CD4-positive, CD25-positive, alpha-beta regulatory T cell (primary cell): ENCODE measurements around the gene FGFR2. TPM values are rescaled to one million over a fixed set of nuclear protein-coding genes. Genes with fewer than 3 reads are reported as not detected.

Experiments
- ATAC-seq, 2 donors: fragments of 150-1000 bp; cut with Tn5 transposase; one replicate each; pipeline ENCODE4 v1.10.0; 2021; ENCODE audit warnings: low read depth in 2 of 2, moderate number of reproducible peaks in 2 of 2, moderate library complexity in 1 of 2
- DNase-seq, 3 donors: peaks; one replicate each; pipeline versions ENCODE4 v3.0.0 to v3.0.0-alpha.2; 2012 to 2022; ENCODE audit warnings: mixed read lengths in 1 of 3
- H3K27ac ChIP-seq: one replicate; pipeline ENCODE4 v1.7.0; 2013; ENCODE audit warnings: mild to moderate bottlenecking, low read length; ENCODE audit not compliant: insufficient read depth, poor library complexity, severe bottlenecking
- H3K27me3 ChIP-seq: one replicate; pipeline ENCODE4 v1.7.0; 2013; ENCODE audit warnings: low read length; ENCODE audit not compliant: control insufficient read depth, insufficient read depth
- H3K36me3 ChIP-seq: one replicate; pipeline ENCODE4 v1.7.0; 2013; ENCODE audit warnings: mild to moderate bottlenecking, low read length, moderate library complexity; ENCODE audit not compliant: control insufficient read depth, insufficient read depth
- H3K4me1 ChIP-seq: 2 replicates; pipeline ENCODE4 v1.7.0; 2013; ENCODE audit warnings: mild to moderate bottlenecking, low read length; ENCODE audit not compliant: insufficient read depth, control insufficient read depth, poor library complexity, severe bottlenecking
- H3K4me3 ChIP-seq: one replicate; pipeline ENCODE4 v1.7.0; 2013; ENCODE audit warnings: low read depth, mild to moderate bottlenecking, low read length, moderate library complexity
- H3K9me3 ChIP-seq, 2 experiments: 1 replicate in 1 of 2; 2 replicates in 1 of 2; pipeline ENCODE4 v1.7.0; 2013; ENCODE audit warnings: low read length in 2 of 2, mild to moderate bottlenecking in 1 of 2, moderate library complexity in 1 of 2; ENCODE audit not compliant: control insufficient read depth in 2 of 2
- H3K27ac Mint-ChIP-seq, 3 donors: one replicate each; pipeline ENCODE4 v1.8.0; 2020 to 2022; ENCODE audit warnings: mild to moderate bottlenecking in 3 of 3, mixed read lengths in 3 of 3, moderate library complexity in 2 of 3
- H3K27me3 Mint-ChIP-seq: one replicate; pipeline ENCODE4 v1.8.0; 2022; ENCODE audit warnings: mild to moderate bottlenecking, mixed read lengths
- H3K36me3 Mint-ChIP-seq: one replicate; pipeline ENCODE4 v1.8.0; 2020; ENCODE audit warnings: mixed read lengths
- H3K4me1 Mint-ChIP-seq, 4 donors: one replicate each; pipeline ENCODE4 v1.8.0; 2020 to 2022; ENCODE audit warnings: mixed read lengths in 4 of 4, mild to moderate bottlenecking in 1 of 4
- H3K4me3 Mint-ChIP-seq, 4 donors: one replicate each; pipeline ENCODE4 v1.8.0; 2020 to 2022; ENCODE audit warnings: mild to moderate bottlenecking in 4 of 4, mixed read lengths in 4 of 4, moderate library complexity in 3 of 4
- H3K9me3 Mint-ChIP-seq, 7 donors: one replicate each; pipeline ENCODE4 v1.8.0; 2020 to 2022; ENCODE audit warnings: mixed read lengths in 7 of 7, mild to moderate bottlenecking in 3 of 7, moderate library complexity in 2 of 7
- polyA plus RNA-seq, 4 donors: library from polyadenylated mRNA; unstranded; fragments of 300-500 nt; fragmentation: Illumina TruSeq; gene quantifications; one replicate each; pipeline ENCODE4 v1.2.3, GENCODE V29; 2021
- total RNA-seq: library from RNA; stranded (reverse); gene quantifications from one replicate; pipeline ENCODE4 v1.2.3, GENCODE V29; 2022

Gene FGFR2
- total and polyA plus RNA-seq, 5 donors from 2014 or later = 0.32 to 3.1 (median 0.60) TPM

GRCh38 chr10:121631365-121632029 lies 33.3 kb upstream of the FGFR2 start:
- DNase-seq (no peak), ATAC-seq (no peak)
- Mint-ChIP-seq H3K27me3 (peaks cover 5% of the 10 kb centered on the region), H3K36me3 (no peaks in the 10 kb centered on the region), H3K27ac (no peak overlapping the region), H3K9me3 (no peaks in the 10 kb centered on the region), H3K4me3 (no peak overlapping the region), H3K4me1 (no peaks in the 10 kb centered on the region)
- Histone ChIP-seq H3K9me3 (no peaks in the 10 kb centered on the region), H3K4me1 (no peaks in the 10 kb centered on the region), H3K27ac (no peak overlapping the region), H3K27me3 (no peaks in the 10 kb centered on the region), H3K36me3 (no peaks in the 10 kb centered on the region), H3K4me3 (no peak overlapping the region)

DNA sequence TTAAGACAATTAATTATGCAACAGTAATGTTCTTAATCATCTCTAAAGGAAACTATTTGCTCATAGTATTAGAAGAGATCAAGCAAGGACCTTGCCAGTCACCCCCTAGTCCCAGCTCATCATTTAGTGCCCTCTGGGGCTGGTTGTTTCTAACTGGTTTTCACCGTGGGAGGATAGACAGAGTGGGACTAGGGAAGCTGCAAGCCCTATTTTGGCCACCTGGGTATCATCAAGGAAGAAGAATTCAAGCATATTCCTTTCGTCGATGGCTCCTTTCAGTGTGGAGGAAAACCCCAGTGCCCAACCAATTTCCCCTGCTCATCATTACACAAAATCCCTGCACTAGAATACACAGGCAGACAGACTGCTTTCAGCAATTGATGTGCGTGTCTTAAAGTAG lies 30.6 kb upstream of the FGFR2 start:
- DNase-seq (no peak), ATAC-seq (no peak)
- H3K27me3 Mint-ChIP-seq = peaks cover 10% of the 10 kb centered on the region
- H3K9me3 Mint-ChIP-seq = no peaks in the 10 kb centered on the region
- H3K36me3 ChIP-seq = no peaks in the 10 kb centered on the region
- H3K4me1 ChIP-seq = no peaks in the 10 kb centered on the region
- no peak overlapping the region for H3K4me3 Mint-ChIP-seq
- H3K4me3 ChIP-seq = no peak overlapping the region
- no peaks in the 10 kb centered on the region for H3K36me3 Mint-ChIP-seq
- H3K4me1 Mint-ChIP-seq = no peaks in the 10 kb centered on the region
- H3K27ac Mint-ChIP-seq = no peak overlapping the region
- H3K27me3 ChIP-seq = no peaks in the 10 kb centered on the region
- H3K27ac ChIP-seq = no peak overlapping the region
- no peaks in the 10 kb centered on the region for H3K9me3 ChIP-seq

DNA sequence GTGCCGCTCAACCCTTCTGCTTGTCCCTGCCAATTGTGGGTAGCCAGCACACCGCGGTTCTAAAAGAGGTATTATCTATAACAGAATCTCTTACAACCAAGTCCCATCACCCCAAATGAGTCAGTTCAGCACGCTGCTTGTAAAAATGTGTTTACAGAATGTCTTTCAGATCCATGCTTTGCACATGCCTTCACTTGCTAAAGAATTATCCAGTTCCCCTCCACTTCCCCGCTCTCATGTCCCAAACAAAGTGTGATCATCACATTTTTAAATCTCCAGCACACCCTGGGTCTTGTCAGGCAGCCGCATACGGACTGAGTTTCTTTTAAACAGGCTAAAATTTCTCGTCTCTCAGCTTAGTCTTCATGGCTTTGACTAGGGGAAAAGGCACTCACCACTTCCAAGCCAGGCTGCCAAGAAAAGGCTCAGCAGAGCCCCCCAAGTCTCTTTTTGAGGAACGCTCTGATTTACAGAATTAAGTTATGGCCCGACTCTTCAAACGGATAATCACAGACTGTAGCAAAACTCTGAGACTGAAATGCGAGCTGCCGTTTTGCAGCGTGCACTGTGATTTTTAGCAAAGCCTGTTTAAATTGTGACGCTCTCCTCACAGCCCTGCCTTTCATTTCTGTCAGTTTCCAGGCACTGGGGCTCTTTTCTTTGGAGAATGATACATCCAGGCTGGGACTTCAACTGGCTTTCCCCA lies 29.8 kb upstream of the FGFR2 start:
- Mint-ChIP-seq H3K4me1 (no peaks in the 10 kb centered on the region), H3K36me3 (no peaks in the 10 kb centered on the region), H3K9me3 (no peaks in the 10 kb centered on the region), H3K4me3 (no peak overlapping the region), H3K27ac (no peak overlapping the region), H3K27me3 (peaks cover 10% of the 10 kb centered on the region)
- no peaks in the 10 kb centered on the region for H3K4me1 ChIP-seq
- H3K9me3 ChIP-seq = no peaks in the 10 kb centered on the region
- no peak for ATAC-seq
- H3K27ac ChIP-seq = no peak overlapping the region
- no peaks in the 10 kb centered on the region for H3K27me3 ChIP-seq
- DNase-seq = no peak
- no peaks in the 10 kb centered on the region for H3K36me3 ChIP-seq
- H3K4me3 ChIP-seq = no peak overlapping the region

DNA sequence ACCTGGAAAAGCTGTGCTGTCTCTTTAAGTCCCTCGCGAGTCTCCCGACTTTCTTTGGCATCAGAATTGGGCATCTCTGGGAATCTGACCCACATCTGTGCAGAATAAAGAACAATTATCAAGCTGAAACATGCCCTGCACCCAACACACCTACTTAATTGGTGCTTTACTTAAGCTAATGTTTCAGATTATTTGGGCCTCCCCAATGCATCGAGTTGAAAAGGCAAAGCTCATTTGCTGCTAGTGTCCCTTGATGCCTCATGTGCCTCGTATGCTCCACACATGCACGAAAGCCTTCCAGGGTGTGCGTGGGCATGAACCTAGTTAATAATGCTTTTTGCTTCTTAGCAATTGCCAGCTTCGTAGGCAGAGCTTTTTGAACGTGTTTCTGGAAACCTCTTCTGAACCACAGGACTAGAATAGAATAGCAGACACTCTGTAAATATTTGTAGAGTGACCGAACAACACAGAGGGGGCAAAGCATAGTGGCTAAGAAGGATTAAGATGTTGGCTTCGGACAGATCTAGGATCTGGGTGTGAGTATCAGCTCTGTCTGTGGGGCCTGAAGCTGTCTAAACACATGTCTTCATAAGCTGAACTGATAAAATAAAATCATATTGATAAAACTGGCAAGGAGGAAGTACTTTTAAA lies 26.7 kb upstream of the FGFR2 start:
- H3K4me3 Mint-ChIP-seq = no peak overlapping the region
- no peak overlapping the region for H3K27ac ChIP-seq
- no peaks in the 10 kb centered on the region for H3K27me3 ChIP-seq
- ATAC-seq (no peak), DNase-seq (no peak)
- no peak overlapping the region for H3K27ac Mint-ChIP-seq
- no peaks in the 10 kb centered on the region for H3K4me1 ChIP-seq
- H3K36me3 Mint-ChIP-seq = no peaks in the 10 kb centered on the region
- no peaks in the 10 kb centered on the region for H3K36me3 ChIP-seq
- peaks cover 0 to 3% (median 0%) of the 10 kb centered on the region in 7 donors for H3K9me3 Mint-ChIP-seq
- H3K4me3 ChIP-seq = no peak overlapping the region
- H3K27me3 Mint-ChIP-seq = peaks cover 4% of the 10 kb centered on the region
- no peaks in the 10 kb centered on the region for H3K4me1 Mint-ChIP-seq
- H3K9me3 ChIP-seq = no peaks in the 10 kb centered on the region

DNA sequence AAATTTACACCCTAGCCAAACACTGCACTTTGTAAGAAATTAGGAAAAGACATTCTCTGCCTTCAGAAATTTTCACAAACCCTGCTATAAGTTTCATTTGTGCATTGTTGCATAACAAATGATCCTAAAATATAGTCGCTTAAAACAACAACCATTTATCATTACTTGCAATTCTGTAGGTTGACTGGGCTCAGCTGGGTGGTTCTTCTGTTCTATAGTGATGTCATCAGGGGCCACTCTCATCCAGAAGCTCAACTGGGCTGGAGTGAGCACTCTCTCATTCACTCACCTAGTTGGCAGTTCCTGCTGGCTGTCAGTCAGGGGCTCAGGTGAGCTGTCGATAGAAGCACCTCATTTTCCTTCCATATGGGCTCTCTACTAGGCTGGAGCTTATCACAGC lies 20.7 kb upstream of the FGFR2 start:
- no peaks in the 10 kb centered on the region for H3K36me3 Mint-ChIP-seq
- no peaks in the 10 kb centered on the region for H3K27me3 ChIP-seq
- no peak overlapping the region for H3K4me3 ChIP-seq
- no peak overlapping the region for H3K4me3 Mint-ChIP-seq
- H3K27ac Mint-ChIP-seq = no peak overlapping the region
- no peaks in the 10 kb centered on the region for H3K36me3 ChIP-seq
- peaks cover 0 to 6% (median 0%) of the 10 kb centered on the region in 7 donors for H3K9me3 Mint-ChIP-seq
- H3K27ac ChIP-seq = no peak overlapping the region
- H3K9me3 ChIP-seq = no peaks in the 10 kb centered on the region
- no peaks in the 10 kb centered on the region for H3K4me1 ChIP-seq
- no peak for ATAC-seq
- no peak for DNase-seq
- H3K4me1 Mint-ChIP-seq = no peaks in the 10 kb centered on the region
- H3K27me3 Mint-ChIP-seq = no peaks in the 10 kb centered on the region

DNA sequence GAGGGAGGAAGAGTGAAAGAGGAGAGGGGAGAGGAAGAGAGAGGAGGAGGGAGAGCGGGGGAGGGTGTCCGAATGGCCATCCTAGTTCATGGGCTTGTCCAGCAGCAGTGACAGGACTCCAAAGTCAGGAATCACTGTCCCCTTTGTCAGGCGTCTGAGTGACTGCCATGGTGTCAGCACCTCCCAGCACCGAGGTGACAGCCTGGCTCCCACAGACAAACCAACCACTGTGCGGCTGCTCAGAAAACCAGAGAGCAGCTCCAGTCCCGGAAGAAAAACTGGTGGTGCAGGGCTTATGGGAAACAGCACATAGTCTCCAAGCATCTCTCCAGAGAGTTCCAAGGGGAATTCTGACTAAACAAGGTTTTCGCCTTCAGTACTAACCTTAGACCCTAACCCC lies 18.9 kb upstream of the FGFR2 start:
- no peaks in the 10 kb centered on the region for H3K27me3 ChIP-seq
- ATAC-seq (no peak), DNase-seq (no peak)
- H3K4me3 ChIP-seq = no peak overlapping the region
- H3K27ac ChIP-seq = no peak overlapping the region
- Mint-ChIP-seq H3K4me3 (no peak overlapping the region), H3K36me3 (no peaks in the 10 kb centered on the region), H3K4me1 (no peaks in the 10 kb centered on the region), H3K27me3 (peaks cover 4% of the 10 kb centered on the region), H3K27ac (no peak overlapping the region), H3K9me3 (peaks cover 0 to 6% (median 0%) of the 10 kb centered on the region in 7 donors)
- H3K4me1 ChIP-seq = no peaks in the 10 kb centered on the region
- no peaks in the 10 kb centered on the region for H3K9me3 ChIP-seq
- H3K36me3 ChIP-seq = no peaks in the 10 kb centered on the region

- DNase-seq = no peak
- Mint-ChIP-seq H3K4me1 (no peaks in the 10 kb centered on the region), H3K27ac (no peak overlapping the region), H3K27me3 (peaks cover 4% of the 10 kb centered on the region), H3K9me3 (peaks cover 0 to 6% (median 0%) of the 10 kb centered on the region in 7 donors), H3K4me3 (no peak overlapping the region), H3K36me3 (no peaks in the 10 kb centered on the region)
- no peaks in the 10 kb centered on the region for H3K4me1 ChIP-seq
- no peaks in the 10 kb centered on the region for H3K27me3 ChIP-seq
- no peak overlapping the region for H3K27ac ChIP-seq
- H3K9me3 ChIP-seq = no peaks in the 10 kb centered on the region
- no peak for ATAC-seq
- no peaks in the 10 kb centered on the region for H3K36me3 ChIP-seq
- no peak overlapping the region for H3K4me3 ChIP-seq
These were observed 18.0 kb upstream of the FGFR2 start for GRCh38 chr10:121616291-121616690.
